Upper lobe of left lung (tissue), 6 donors: ENCODE data around the gene RYR1. TPM values are rescaled to one million over a fixed set of nuclear protein-coding genes. Genes with fewer than 3 reads are reported as not detected.
"Not testable (repeated sequence)": the region's sequence is repeated elsewhere in the genome, so short reads cannot be mapped to it uniquely, and the experiment has no call there.

Source experiments
- ATAC-seq, 2 donors: fragments of 200-7000 bp; cut with Tn5 transposase; one replicate each; pipeline ENCODE4 v1.9.1; 2022; ENCODE audit warnings: mild to moderate bottlenecking in 2 of 2, moderate library complexity in 2 of 2; ENCODE audit not compliant: low FRiP score in 2 of 2
- DNase-seq, 2 donors: peaks; one replicate each; pipeline ENCODE4 v3.0.0-alpha.2; 2019 to 2020
- H3K27ac ChIP-seq, 4 donors: fragments of 200-600 bp; sonication (generic); one replicate each; pipeline ENCODE4 v1.5.1; 2016 to 2019
- H3K27me3 ChIP-seq, 4 donors: fragments of 200-600 bp; sonication (generic); one replicate each; pipeline ENCODE4 v1.5.1; 2017 to 2019
- H3K36me3 ChIP-seq, 4 donors: fragments of 200-600 bp; sonication (generic); one replicate each; pipeline ENCODE4 v1.5.1; 2016 to 2019
- H3K4me1 ChIP-seq, 4 donors: fragments of 200-600 bp; sonication (generic); one replicate each; pipeline ENCODE4 v1.5.1; 2018 to 2019
- H3K4me3 ChIP-seq, 4 donors: fragments of 200-600 bp; sonication (generic); one replicate each; pipeline ENCODE4 v1.5.1; 2017 to 2019; ENCODE audit warnings: mild to moderate bottlenecking in 2 of 4, moderate library complexity in 1 of 4
- H3K9me3 ChIP-seq, 4 donors: fragments of 200-600 bp; sonication (generic); one replicate each; pipeline ENCODE4 v1.5.1; 2018 to 2019
- CTCF ChIP-seq, 6 experiments: fragments of 450-650 bp in 4 of 6; fragments of 200-600 bp in 2 of 6; sonication (generic) in 2 of 6; IDR thresholded peaks; one replicate each; pipeline ENCODE4 v1.5.1; 2016 to 2019; ENCODE audit warnings: antibody characterized with exemption in 6 of 6
- EP300 ChIP-seq, 4 donors: sonication (generic); formaldehyde crosslinking; IDR thresholded peaks; one replicate each; pipeline ENCODE4 v1.5.1; 2017; ENCODE audit warnings: antibody characterized with exemption in 4 of 4, control low read depth in 2 of 4
- POLR2A ChIP-seq, 4 donors: fragments of 450-650 bp; IDR thresholded peaks; one replicate each; pipeline ENCODE4 v1.5.1; 2016 to 2017; ENCODE audit warnings: antibody characterized with exemption in 4 of 4, mild to moderate bottlenecking in 2 of 4
- POLR2AphosphoS5 ChIP-seq, 2 donors: sonication (generic); formaldehyde crosslinking; IDR thresholded peaks; one replicate each; pipeline ENCODE4 v1.5.1; 2017; ENCODE audit warnings: antibody characterized with exemption in 2 of 2
- WGBS, 2 donors: methylation state at CpG; one replicate each; pipeline ENCODE4 v1.1.5; 2017 to 2018; 5-methylcytosine and 5-hydroxymethylcytosine counted together
- total RNA-seq, 6 donors: library from RNA; depleted of rRNA in 4 of 6; stranded (reverse); fragments of >200 nt in 4 of 6; gene quantifications; one replicate each; pipeline versions ENCODE4 v1.1.0 to v1.2.1, GENCODE V29; 2016 to 2021
- donor health status: DM: no; HTN: no; CAD: no; lungs with moderate emphysema.
- donor health status: DM: no; HTN: yes; CAD: no; lungs with severe emphysema.

The RYR1 gene
- total RNA-seq, 6 donors from 2014 or later = 1.1 to 22.0 (median 5.5) TPM

GRCh38 chr19:38514812-38515633, 81.5 kb downstream of the RYR1 start:
- Histone ChIP-seq H3K27me3 (no peaks in the 10 kb centered on the region), H3K36me3 (no peaks in the 10 kb centered on the region), H3K9me3 (no peaks in the 10 kb centered on the region), H3K27ac (no peak overlapping the region), H3K4me3 (no peak overlapping the region), H3K4me1 (peaks cover 2 to 7% (median 5%) of the 10 kb centered on the region in 4 donors)
- peak; percentile 84 to 87 for ATAC-seq
- 27 to 31% methylated on average over 27 to 32 of the region's 32 CpGs for WGBS, 2 donors
- peak; percentile 67 to 94 for DNase-seq
- peak; percentile 70 to 88 (median 85) for TF ChIP-seq CTCF (IDR thresholded peaks at IDR 0.05)
- TF ChIP-seq POLR2AphosphoS5 (IDR thresholded peaks at IDR 0.05) = no peak
- no peak for TF ChIP-seq POLR2A (IDR thresholded peaks at IDR 0.05)
- TF ChIP-seq EP300 (IDR thresholded peaks at IDR 0.05) = no peak

GRCh38 chr19:38515896-38516295, 82.4 kb downstream of the RYR1 start:
- H3K27me3 ChIP-seq = no peaks in the 10 kb centered on the region
- WGBS, 2 donors = 76 to 78% methylated on average over 4 to 16 of the region's 17 CpGs
- TF ChIP-seq CTCF (IDR thresholded peaks at IDR 0.05) (no peak), EP300 (IDR thresholded peaks at IDR 0.05) (no peak), POLR2AphosphoS5 (IDR thresholded peaks at IDR 0.05) (no peak), POLR2A (IDR thresholded peaks at IDR 0.05) (no peak)
- H3K27ac ChIP-seq = no peak overlapping the region
- peak in 1 of 2 donors; percentile 75 for DNase-seq
- no peaks in the 10 kb centered on the region for H3K9me3 ChIP-seq
- peaks cover 2 to 7% (median 5%) of the 10 kb centered on the region in 4 donors for H3K4me1 ChIP-seq
- no peak overlapping the region for H3K4me3 ChIP-seq
- H3K36me3 ChIP-seq = no peaks in the 10 kb centered on the region
- ATAC-seq = no peak

GRCh38 chr19:38516802-38517201, 83.3 kb downstream of the RYR1 start:
- Histone ChIP-seq H3K9me3 (no peaks in the 10 kb centered on the region), H3K27me3 (no peaks in the 10 kb centered on the region), H3K36me3 (no peaks in the 10 kb centered on the region), H3K4me3 (no peak overlapping the region), H3K27ac (no peak overlapping the region), H3K4me1 (peaks cover 2 to 7% (median 5%) of the 10 kb centered on the region in 4 donors)
- DNase-seq = no peak
- 82 to 85% methylated on average over 6 of the region's 6 CpGs for WGBS, 2 donors
- no peak for TF ChIP-seq POLR2AphosphoS5 (IDR thresholded peaks at IDR 0.05)
- no peak for TF ChIP-seq POLR2A (IDR thresholded peaks at IDR 0.05)
- no peak for TF ChIP-seq CTCF (IDR thresholded peaks at IDR 0.05)
- no peak for TF ChIP-seq EP300 (IDR thresholded peaks at IDR 0.05)
- ATAC-seq = no peak

- WGBS, 2 donors = 65 to 91% methylated on average over 5 to 21 of the region's 21 CpGs
- TF ChIP-seq CTCF (IDR thresholded peaks at IDR 0.05) (no peak), POLR2A (IDR thresholded peaks at IDR 0.05) (no peak), POLR2AphosphoS5 (IDR thresholded peaks at IDR 0.05) (no peak), EP300 (IDR thresholded peaks at IDR 0.05) (no peak)
- Histone ChIP-seq H3K27ac (no peak overlapping the region), H3K27me3 (no peaks in the 10 kb centered on the region), H3K4me1 (peaks cover 2 to 7% (median 5%) of the 10 kb centered on the region in 4 donors), H3K9me3 (no peaks in the 10 kb centered on the region), H3K36me3 (no peaks in the 10 kb centered on the region), H3K4me3 (no peak overlapping the region)
- DNase-seq = peak in 1 of 2 donors; percentile 75
- no peak for ATAC-seq
Measured at GRCh38 chr19:38517321-38517720, 83.8 kb downstream of the RYR1 start.

- not testable (repeated sequence) for ATAC-seq, H3K4me3 ChIP-seq, H3K36me3 ChIP-seq, H3K27ac ChIP-seq, DNase-seq, H3K9me3 ChIP-seq, H3K4me1 ChIP-seq, H3K27me3 ChIP-seq
- WGBS, 2 donors = 42 to 67% methylated on average over 1 of the region's 1 CpG
Measured at GRCh38 chr19:38517980-38518379, 84.5 kb downstream of the RYR1 start.
